Inferior parietal cortex (tissue), 1 donor: ENCODE measurements around the gene COL11A2.
"Not testable (repeated sequence)": the region's sequence is repeated elsewhere in the genome, so short reads cannot be mapped to it uniquely, and the experiment has no call there.

Experiments
- DNase-seq: peaks from one replicate; pipeline ENCODE4 v3.0.0-alpha.2; 2016; ENCODE audit errors: extremely low spot score

The COL11A2 gene

GRCh38 chr6:33156561-33156960, 35.7 kb downstream of the COL11A2 start:
- DNase-seq = no peak

GRCh38 chr6:33154349-33154748, 37.9 kb downstream of the COL11A2 start:
- DNase-seq = no peak

GRCh38 chr6:33151050-33151449, 41.2 kb downstream of the COL11A2 start:
- no peak for DNase-seq

GRCh38 chr6:33150560-33150959, 41.7 kb downstream of the COL11A2 start:
- DNase-seq = not testable (repeated sequence)

- peak; percentile 78 for DNase-seq
Observed at GRCh38 chr6:33147807-33148666, 44.2 kb downstream of the COL11A2 start.

GRCh38 chr6:33144373-33144772, 47.9 kb downstream of the COL11A2 start:
- DNase-seq = no peak

- no peak for DNase-seq
Observed at GRCh38 chr6:33143113-33143770, 49.0 kb downstream of the COL11A2 start.

GRCh38 chr6:33142501-33143070, 49.7 kb downstream of the COL11A2 start:
- no peak for DNase-seq

GRCh38 chr6:33140556-33140955, 51.7 kb downstream of the COL11A2 start:
- DNase-seq = no peak

GRCh38 chr6:33139596-33140206, 52.6 kb downstream of the COL11A2 start:
- no peak for DNase-seq

- DNase-seq = no peak
Observed at GRCh38 chr6:33136310-33136900, 55.9 kb downstream of the COL11A2 start.

- DNase-seq = no peak
Observed at GRCh38 chr6:33132081-33132524, 60.2 kb downstream of the COL11A2 start.

- no peak for DNase-seq
Observed at GRCh38 chr6:33128318-33128717, 63.9 kb downstream of the COL11A2 start.

GRCh38 chr6:33126101-33126714, 66.1 kb downstream of the COL11A2 start:
- peak; percentile 57 for DNase-seq

GRCh38 chr6:33124947-33125346, 67.3 kb downstream of the COL11A2 start:
- no peak for DNase-seq

- no peak for DNase-seq
Observed at GRCh38 chr6:33124525-33124901, 67.8 kb downstream of the COL11A2 start.

- DNase-seq = peak; percentile 52
Observed at GRCh38 chr6:33123732-33124524, 68.3 kb downstream of the COL11A2 start.

GRCh38 chr6:33123181-33123580, 69.1 kb downstream of the COL11A2 start:
- no peak for DNase-seq

GRCh38 chr6:33120001-33120400, 72.3 kb downstream of the COL11A2 start:
- no peak for DNase-seq

GRCh38 chr6:33118525-33119123, 73.6 kb downstream of the COL11A2 start:
- DNase-seq = peak; percentile 84
